Esophagus squamous epithelium (tissue), 4 donors: Measurements from ENCODE around the gene GPR132.
"Not testable (repeated sequence)": the region's sequence is repeated elsewhere in the genome, so short reads cannot be mapped to it uniquely, and the experiment has no call there.

Source experiments
- POLR2A ChIP-seq, 4 donors: fragments of 450-650 bp; IDR thresholded peaks; one replicate each; pipeline ENCODE4 v1.6.1; 2017; ENCODE audit warnings: antibody characterized with exemption in 4 of 4, mild to moderate bottlenecking in 4 of 4, moderate library complexity in 3 of 4
- TF ChIP-seq, protein P1 (sequence below), 6 experiments: fragments of 450-650 bp in 4 of 6; fragments of 200-600 bp in 2 of 6; sonication (generic) in 2 of 6; IDR thresholded peaks; one replicate each; pipeline ENCODE4 v1.5.1; 2016 to 2019; ENCODE audit warnings: antibody characterized with exemption in 6 of 6, mild to moderate bottlenecking in 4 of 6, moderate library complexity in 4 of 6

DNA sequence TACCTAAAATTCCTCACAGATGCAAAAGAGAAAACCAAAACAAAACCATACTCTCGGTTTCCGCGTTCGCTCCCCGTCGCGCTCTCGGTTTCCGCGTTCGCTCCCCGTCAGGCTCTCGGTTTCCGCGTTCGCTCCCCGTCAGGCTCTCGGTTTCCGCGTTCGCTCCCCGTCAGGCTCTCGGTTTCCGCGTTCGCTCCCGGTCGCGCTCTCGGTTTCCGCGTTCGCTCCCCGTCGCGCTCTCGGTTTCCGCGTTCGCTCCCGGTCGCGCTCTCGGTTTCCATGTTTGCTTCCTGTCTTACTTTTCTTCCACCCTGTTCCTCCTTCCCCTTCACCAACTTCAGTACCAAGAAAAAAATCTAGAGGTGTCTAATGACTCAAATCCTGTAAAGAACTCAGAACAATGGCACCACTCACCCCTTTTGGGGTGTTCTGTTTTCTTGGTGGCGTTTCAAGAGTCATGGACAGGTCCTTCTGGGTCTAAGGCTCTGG, 31.8 kb downstream of the GPR132 start:
- TF ChIP-seq, protein P1, sequence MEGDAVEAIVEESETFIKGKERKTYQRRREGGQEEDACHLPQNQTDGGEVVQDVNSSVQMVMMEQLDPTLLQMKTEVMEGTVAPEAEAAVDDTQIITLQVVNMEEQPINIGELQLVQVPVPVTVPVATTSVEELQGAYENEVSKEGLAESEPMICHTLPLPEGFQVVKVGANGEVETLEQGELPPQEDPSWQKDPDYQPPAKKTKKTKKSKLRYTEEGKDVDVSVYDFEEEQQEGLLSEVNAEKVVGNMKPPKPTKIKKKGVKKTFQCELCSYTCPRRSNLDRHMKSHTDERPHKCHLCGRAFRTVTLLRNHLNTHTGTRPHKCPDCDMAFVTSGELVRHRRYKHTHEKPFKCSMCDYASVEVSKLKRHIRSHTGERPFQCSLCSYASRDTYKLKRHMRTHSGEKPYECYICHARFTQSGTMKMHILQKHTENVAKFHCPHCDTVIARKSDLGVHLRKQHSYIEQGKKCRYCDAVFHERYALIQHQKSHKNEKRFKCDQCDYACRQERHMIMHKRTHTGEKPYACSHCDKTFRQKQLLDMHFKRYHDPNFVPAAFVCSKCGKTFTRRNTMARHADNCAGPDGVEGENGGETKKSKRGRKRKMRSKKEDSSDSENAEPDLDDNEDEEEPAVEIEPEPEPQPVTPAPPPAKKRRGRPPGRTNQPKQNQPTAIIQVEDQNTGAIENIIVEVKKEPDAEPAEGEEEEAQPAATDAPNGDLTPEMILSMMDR (IDR thresholded peaks at IDR 0.05) = not testable (repeated sequence)
- TF ChIP-seq POLR2A (IDR thresholded peaks at IDR 0.05) = not testable (repeated sequence)
